ENCODE measurements around the gene ALKBH2.

Gene ALKBH2

GRCh38 chr12:109084425-109084824 lies 8.8 kb downstream of the ALKBH2 start:
- Histone ChIP-seq H3K14ac (ENCODE audit: low read length) (no peak overlapping the region), H3K4me3 (ENCODE audit: low read depth, low read length) (no peak overlapping the region), H4K12ac (ENCODE audit: low read depth, low read length) (no peak overlapping the region), H3K36me3 (ENCODE audit: control insufficient read depth in 1 of 2, insufficient read depth in 2 of 2, low read length in 2 of 2) (peaks cover 25 to 39% of the 10 kb centered on the region in 2 experiments), H2BK5ac (ENCODE audit: low read depth, low read length, poor library complexity) (no peak overlapping the region), H3K18ac (ENCODE audit: low read length) (no peak overlapping the region), H3K4me2 (ENCODE audit: low read length) (no peak overlapping the region), H3K27me3 (ENCODE audit: insufficient read depth, low read length) (no peaks in the 10 kb centered on the region), H2BK12ac (ENCODE audit: low read length) (no peak overlapping the region), H3K27ac (ENCODE audit: low read depth, low read length) (no peak overlapping the region), H3K4me1 (ENCODE audit: control insufficient read depth in 1 of 2, insufficient read depth in 2 of 2, low read length in 2 of 2) (no peaks in the 10 kb centered on the region), H3K9me3 (ENCODE audit: insufficient read depth, low read depth, low read length) (no peaks in the 10 kb centered on the region), H2AFZ (ENCODE audit: insufficient read depth, low read length, poor library complexity) (no peak overlapping the region), H3K79me1 (ENCODE audit: low read length) (no peaks in the 10 kb centered on the region), H3K4ac (ENCODE audit: low read depth, low read length) (no peak overlapping the region), H4K8ac (ENCODE audit: low read depth, low read length) (no peak overlapping the region), H2BK120ac (ENCODE audit: insufficient read depth, low read length, poor library complexity) (no peak overlapping the region), H2AK5ac (ENCODE audit: low read length) (no peak overlapping the region), H4K91ac (ENCODE audit: low read depth, low read length) (no peak overlapping the region), H3K9ac (ENCODE audit: low read length) (no peak overlapping the region), H3K79me2 (ENCODE audit: control insufficient read depth, insufficient read depth, low read length, poor library complexity) (no peaks in the 10 kb centered on the region), H3K23ac (ENCODE audit: low read length) (no peak overlapping the region)
- no CpG with 5 or more reads among the region's 2 CpGs for WGBS (ENCODE audit: extremely low coverage, insufficient coverage, insufficient read length)
- DNase-seq = no peak

- Histone ChIP-seq H3K4me2 (ENCODE audit: low read length) (no peak overlapping the region), H3K4me3 (ENCODE audit: low read depth, low read length) (no peak overlapping the region), H3K27ac (ENCODE audit: low read depth, low read length) (no peak overlapping the region), H3K18ac (ENCODE audit: low read length) (no peak overlapping the region), H2BK5ac (ENCODE audit: low read depth, low read length, poor library complexity) (no peak overlapping the region), H3K23ac (ENCODE audit: low read length) (no peak overlapping the region), H3K36me3 (ENCODE audit: control insufficient read depth in 1 of 2, insufficient read depth in 2 of 2, low read length in 2 of 2) (peaks cover 19 to 30% of the 10 kb centered on the region in 2 experiments), H4K91ac (ENCODE audit: low read depth, low read length) (no peak overlapping the region), H2AFZ (ENCODE audit: insufficient read depth, low read length, poor library complexity) (no peak overlapping the region), H3K27me3 (ENCODE audit: insufficient read depth, low read length) (no peaks in the 10 kb centered on the region), H2BK120ac (ENCODE audit: insufficient read depth, low read length, poor library complexity) (no peak overlapping the region), H3K79me2 (ENCODE audit: control insufficient read depth, insufficient read depth, low read length, poor library complexity) (no peaks in the 10 kb centered on the region), H3K4me1 (ENCODE audit: control insufficient read depth in 1 of 2, insufficient read depth in 2 of 2, low read length in 2 of 2) (no peaks in the 10 kb centered on the region), H4K8ac (ENCODE audit: low read depth, low read length) (no peak overlapping the region), H3K4ac (ENCODE audit: low read depth, low read length) (no peak overlapping the region), H2BK12ac (ENCODE audit: low read length) (no peak overlapping the region), H3K14ac (ENCODE audit: low read length) (no peak overlapping the region), H3K9me3 (ENCODE audit: insufficient read depth, low read depth, low read length) (no peaks in the 10 kb centered on the region), H2AK5ac (ENCODE audit: low read length) (no peak overlapping the region), H3K9ac (ENCODE audit: low read length) (no peak overlapping the region), H4K12ac (ENCODE audit: low read depth, low read length) (no peak overlapping the region), H3K79me1 (ENCODE audit: low read length) (no peaks in the 10 kb centered on the region)
- no CpG with 5 or more reads among the region's 14 CpGs for WGBS (ENCODE audit: extremely low coverage, insufficient coverage, insufficient read length)
- no peak for DNase-seq
Observed at GRCh38 chr12:109082751-109083150, 10.5 kb downstream of the ALKBH2 start.

- no peak overlapping the region for H3K4ac ChIP-seq (ENCODE audit: low read depth, low read length)
- H2AFZ ChIP-seq (ENCODE audit: insufficient read depth, low read length, poor library complexity) = no peak overlapping the region
- no peak overlapping the region for H3K18ac ChIP-seq (ENCODE audit: low read length)
- no peak overlapping the region for H3K27ac ChIP-seq (ENCODE audit: low read depth, low read length)
- no peaks in the 10 kb centered on the region for H3K79me2 ChIP-seq (ENCODE audit: control insufficient read depth, insufficient read depth, low read length, poor library complexity)
- DNase-seq = no peak
- no peak overlapping the region for H2AK5ac ChIP-seq (ENCODE audit: low read length)
- H3K79me1 ChIP-seq (ENCODE audit: low read length) = no peaks in the 10 kb centered on the region
- no peak overlapping the region for H3K14ac ChIP-seq (ENCODE audit: low read length)
- no peak overlapping the region for H4K8ac ChIP-seq (ENCODE audit: low read depth, low read length)
- H2BK12ac ChIP-seq (ENCODE audit: low read length) = no peak overlapping the region
- no peaks in the 10 kb centered on the region for H3K4me1 ChIP-seq (ENCODE audit: control insufficient read depth in 1 of 2, insufficient read depth in 2 of 2, low read length in 2 of 2)
- H3K23ac ChIP-seq (ENCODE audit: low read length) = no peak overlapping the region
- H2BK5ac ChIP-seq (ENCODE audit: low read depth, low read length, poor library complexity) = no peak overlapping the region
- H2BK120ac ChIP-seq (ENCODE audit: insufficient read depth, low read length, poor library complexity) = no peak overlapping the region
- H3K9me3 ChIP-seq (ENCODE audit: insufficient read depth, low read depth, low read length) = no peaks in the 10 kb centered on the region
- no peak overlapping the region for H3K9ac ChIP-seq (ENCODE audit: low read length)
- no peak overlapping the region for H4K91ac ChIP-seq (ENCODE audit: low read depth, low read length)
- no peak overlapping the region for H3K4me2 ChIP-seq (ENCODE audit: low read length)
- no peak overlapping the region for H3K4me3 ChIP-seq (ENCODE audit: low read depth, low read length)
- no peak overlapping the region for H4K12ac ChIP-seq (ENCODE audit: low read depth, low read length)
- peaks cover 2 to 8% of the 10 kb centered on the region in 2 experiments for H3K36me3 ChIP-seq (ENCODE audit: control insufficient read depth in 1 of 2, insufficient read depth in 2 of 2, low read length in 2 of 2)
- H3K27me3 ChIP-seq (ENCODE audit: insufficient read depth, low read length) = no peaks in the 10 kb centered on the region
Observed at GRCh38 chr12:109074866-109075265, 18.4 kb downstream of the ALKBH2 start.

DNA sequence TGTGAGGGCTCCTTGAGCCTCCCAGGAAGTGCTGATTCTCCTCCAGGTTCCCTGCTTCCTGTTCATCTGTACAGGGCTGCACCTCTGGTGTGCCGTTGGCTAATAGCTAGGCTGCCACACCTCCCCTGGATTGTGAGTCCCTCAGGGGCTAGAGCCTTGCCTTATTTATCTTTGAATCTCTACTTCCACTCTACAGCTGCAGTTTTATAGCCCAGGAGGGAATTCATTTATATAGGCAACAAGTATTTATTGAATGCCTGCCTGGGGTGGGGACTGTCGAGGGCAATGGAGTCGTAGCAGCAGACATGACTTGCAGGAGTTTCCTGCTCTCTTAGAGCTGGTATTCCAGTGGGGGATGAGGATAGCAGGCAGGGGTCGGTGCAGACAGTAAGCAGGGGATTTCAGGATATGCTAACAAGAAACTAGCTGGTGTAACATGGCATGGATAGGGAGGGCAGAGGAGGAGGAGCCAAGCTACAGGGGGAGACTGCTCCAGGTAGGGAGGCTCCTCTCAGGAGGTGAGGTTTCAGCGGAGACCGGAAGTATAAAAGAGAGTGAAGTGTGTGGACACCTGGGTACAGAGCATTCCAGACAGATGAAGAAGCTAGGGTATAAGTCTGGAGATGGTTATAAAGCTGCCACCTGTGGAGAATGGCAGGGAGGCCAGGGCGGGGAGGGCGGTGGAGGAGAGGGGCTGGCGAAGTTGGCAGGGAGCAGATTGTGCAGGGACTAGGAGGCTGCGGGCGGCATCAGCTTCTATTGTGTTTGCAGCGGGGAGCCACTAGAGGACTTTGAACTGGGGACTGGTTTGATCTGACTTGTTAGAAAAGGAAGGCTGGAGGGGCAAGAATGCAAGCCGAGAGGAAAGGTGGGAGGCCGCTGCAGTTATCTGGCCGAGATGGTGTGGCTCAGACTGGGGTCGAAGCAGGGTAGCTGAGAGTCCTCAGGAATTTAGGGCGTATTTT lies 23.7 kb downstream of the ALKBH2 start:
- H3K4ac ChIP-seq (ENCODE audit: low read depth, low read length) = no peak overlapping the region
- H3K27me3 ChIP-seq (ENCODE audit: insufficient read depth, low read length) = no peaks in the 10 kb centered on the region
- H4K8ac ChIP-seq (ENCODE audit: low read depth, low read length) = no peak overlapping the region
- no peak overlapping the region for H4K12ac ChIP-seq (ENCODE audit: low read depth, low read length)
- H3K4me3 ChIP-seq (ENCODE audit: low read depth, low read length) = peak overlapping the region; percentile 18
- peak overlapping the region; percentile 67 for H3K9ac ChIP-seq (ENCODE audit: low read length)
- H3K9me3 ChIP-seq (ENCODE audit: insufficient read depth, low read depth, low read length) = peaks cover 2% of the 10 kb centered on the region
- H3K27ac ChIP-seq (ENCODE audit: low read depth, low read length) = no peak overlapping the region
- H3K18ac ChIP-seq (ENCODE audit: low read length) = no peak overlapping the region
- no peak overlapping the region for H3K14ac ChIP-seq (ENCODE audit: low read length)
- peak overlapping the region; percentile 22 for H3K4me2 ChIP-seq (ENCODE audit: low read length)
- no peak overlapping the region for H2BK5ac ChIP-seq (ENCODE audit: low read depth, low read length, poor library complexity)
- no peak overlapping the region for H2BK120ac ChIP-seq (ENCODE audit: insufficient read depth, low read length, poor library complexity)
- no peak overlapping the region for H4K91ac ChIP-seq (ENCODE audit: low read depth, low read length)
- no peak for DNase-seq
- H2BK12ac ChIP-seq (ENCODE audit: low read length) = no peak overlapping the region
- H3K79me1 ChIP-seq (ENCODE audit: low read length) = no peaks in the 10 kb centered on the region
- no CpG with 5 or more reads among the region's 17 CpGs for WGBS (ENCODE audit: extremely low coverage, insufficient coverage, insufficient read length)
- no peak overlapping the region for H2AK5ac ChIP-seq (ENCODE audit: low read length)
- H3K79me2 ChIP-seq (ENCODE audit: control insufficient read depth, insufficient read depth, low read length, poor library complexity) = no peaks in the 10 kb centered on the region
- no peaks in the 10 kb centered on the region for H3K4me1 ChIP-seq (ENCODE audit: control insufficient read depth in 1 of 2, insufficient read depth in 2 of 2, low read length in 2 of 2)
- H2AFZ ChIP-seq (ENCODE audit: insufficient read depth, low read length, poor library complexity) = no peak overlapping the region
- peaks cover 8 to 20% of the 10 kb centered on the region in 2 experiments for H3K36me3 ChIP-seq (ENCODE audit: control insufficient read depth in 1 of 2, insufficient read depth in 2 of 2, low read length in 2 of 2)
- peak overlapping the region; percentile 70 for H3K23ac ChIP-seq (ENCODE audit: low read length)

Data from trophoblast cell (in vitro differentiated cells and primary cell).